HepG2 (cell line): ENCODE results near the gene BEST2. TPM values are rescaled to one million over a fixed set of nuclear protein-coding genes. Genes with fewer than 3 reads are reported as not detected.

Experiments used
- HDAC1 ChIP-seq: sonication (generic); formaldehyde crosslinking; IDR thresholded peaks from 2 replicates; pipeline ENCODE4 v1.5.1; 2020; ENCODE audit warnings: mild to moderate bottlenecking, missing genetic modification reagents
- KIAA2018 ChIP-seq: sonication (generic); formaldehyde crosslinking; IDR thresholded peaks from 2 replicates; pipeline ENCODE4 v1.5.0; 2020; ENCODE audit warnings: mild to moderate bottlenecking, missing genetic modification reagents, borderline replicate concordance
- MXD1 ChIP-seq: sonication (generic); formaldehyde crosslinking; IDR thresholded peaks from 2 replicates; pipeline ENCODE4 v1.4.0; 2020; ENCODE audit warnings: mild to moderate bottlenecking, missing genetic modification reagents
- USF2 ChIP-seq, 2 experiments: sonication (generic) in 1 of 2; formaldehyde crosslinking in 1 of 2; IDR thresholded peaks; 2 replicates each; pipeline versions ENCODE4 v1.5.1 to v1.6.1; 2011 to 2020; ENCODE audit warnings: borderline replicate concordance in 1 of 2, low read depth in 1 of 2, low read length in 1 of 2, mild to moderate bottlenecking in 1 of 2, missing genetic modification reagents in 1 of 2, moderate library complexity in 1 of 2
- ZBTB26 ChIP-seq: IDR thresholded peaks from 2 replicates; pipeline ENCODE4 v1.6.1; 2016; ENCODE audit warnings: missing compliant biosample characterization, missing genetic modification reagents, borderline replicate concordance
- ZNF547 ChIP-seq: sonication (generic); formaldehyde crosslinking; IDR thresholded peaks from 2 replicates; pipeline ENCODE4 v1.5.1; 2020; ENCODE audit warnings: mild to moderate bottlenecking, missing genetic modification reagents
- ZNF609 ChIP-seq: sonication (generic); formaldehyde crosslinking; IDR thresholded peaks from 2 replicates; pipeline ENCODE4 v1.4.0; 2020; ENCODE audit warnings: mild to moderate bottlenecking, missing genetic modification reagents, borderline replicate concordance
- ZNF616 ChIP-seq: sonication (generic); formaldehyde crosslinking; IDR thresholded peaks from 2 replicates; pipeline ENCODE4 v1.5.0; 2020; ENCODE audit warnings: low read depth, mild to moderate bottlenecking, missing genetic modification reagents
- ZSCAN29 ChIP-seq: sonication (generic); formaldehyde crosslinking; conservative IDR thresholded peaks from 2 replicates; pipeline ENCODE4 v1.4.0; 2020; ENCODE audit warnings: mild to moderate bottlenecking, missing genetic modification reagents
- polyA plus RNA-seq, 8 experiments: library from polyadenylated mRNA; depleted of rRNA in 3 of 8; stranded (reverse) in 7 of 8; unstranded in 1 of 8; fragments of >200 nt; fragmentation: Illumina TruSeq in 4 of 8; extraction: Trizol in 4 of 8; gene quantifications; 2 replicates each; pipeline versions ENCODE4 v1.2.1 to v1.2.3, GENCODE V29; 2011 to 2016; ENCODE audit warnings: low read depth in 4 of 8, missing spikeins in 1 of 8, mixed read lengths in 1 of 8; ENCODE audit not compliant: insufficient read depth in 1 of 8
- total RNA-seq, 5 experiments: library from RNA; depleted of rRNA; stranded (reverse); fragments of >200 nt; fragmentation: Illumina TruSeq; extraction: Trizol; gene quantifications; 2 replicates each; pipeline ENCODE4 v1.2.3, GENCODE V29; 2016; ENCODE audit warnings: low read depth in 1 of 5

Gene BEST2
- total and polyA plus RNA-seq, 2 of the 13 experiments (the other 11 are each of a cell fraction or from before 2014, with no cell fraction given) = not detected

GRCh38 chr19:12801466-12802266 lies 50.1 kb downstream of the BEST2 start, which contains the start of the genes PRDX2 and THSD8 (continued):
- TF ChIP-seq KIAA2018 (CRISPR knock-in tag) (no peak), ZNF616 (peak; percentile 57), ZNF609 (CRISPR knock-in tag) (peak; percentile 36), ZSCAN29 (peak; percentile 86), USF2 (IDR thresholded peaks at IDR 0.05; ENCODE audit: low read depth, low read length) (no peak), USF2 (CRISPR knock-in tag; IDR thresholded peaks at IDR 0.05; ENCODE audit: borderline replicate concordance) (peak; percentile 55; the same call in 1 of the 2 replicates), HDAC1 (CRISPR knock-in tag) (peak; percentile 95), ZBTB26 (peak; percentile 17; the same call in 1 of the 2 replicates), MXD1 (CRISPR knock-in tag) (0 out of 2 replicates have a peak, but pooled peaks have one; percentile 8), ZNF547 (CRISPR knock-in tag) (peak; percentile 93)
